ENCODE data around the gene PDSS2. TPM values are rescaled to one million over a fixed set of nuclear protein-coding genes. Genes with fewer than 3 reads are reported as not detected.

Gene PDSS2
- polyA plus RNA-seq, 1 donor (not counting 4 experiments of a cell fraction or from before 2014, with no cell fraction given), result 12.5 TPM

DNA sequence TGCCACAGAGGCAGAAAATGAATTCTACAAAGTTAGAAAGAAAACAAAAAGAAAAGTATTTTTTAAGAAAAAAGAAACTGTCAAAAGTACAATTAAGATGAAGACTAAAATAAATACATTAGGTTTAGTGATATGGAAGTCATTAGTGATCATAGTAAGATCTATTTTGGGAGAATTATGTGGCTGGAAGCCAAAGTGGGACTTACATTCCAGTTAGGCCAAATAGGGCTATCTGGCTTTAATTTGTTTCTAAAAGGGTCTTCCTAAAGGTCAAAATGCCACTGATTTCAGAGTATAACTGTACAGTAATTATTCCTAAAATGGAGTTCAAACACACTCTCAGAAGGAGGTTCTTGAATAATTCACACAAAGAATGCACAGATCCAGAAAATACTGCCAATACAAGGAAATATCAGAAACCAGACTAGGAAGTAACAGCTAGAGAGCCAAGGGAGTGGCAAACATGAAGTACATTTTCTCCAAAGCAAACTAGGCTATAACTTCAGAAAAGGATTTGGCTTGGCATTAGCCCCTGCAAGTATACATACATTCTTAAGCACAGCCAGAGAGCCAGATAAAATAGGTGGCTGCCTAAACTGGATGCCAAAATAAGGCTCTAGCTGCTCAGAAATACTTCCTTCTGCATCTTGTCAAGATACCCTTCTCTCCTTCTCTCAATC lies 45.3 kb downstream of the PDSS2 start:
- Histone ChIP-seq H3K4me1 (ENCODE audit: control insufficient read depth, extremely low read depth, insufficient read depth, low read length) (no peaks in the 10 kb centered on the region), H3K27ac (ENCODE audit: control insufficient read depth, insufficient read depth, low read length) (no peak overlapping the region), H4K20me1 (ENCODE audit: control insufficient read depth, extremely low read depth, insufficient read depth, low read length) (no peaks in the 10 kb centered on the region), H2AFZ (ENCODE audit: control insufficient read depth, low read length) (no peak overlapping the region), H3K9me1 (ENCODE audit: control insufficient read depth, extremely low read depth, insufficient read depth, low read length) (no peaks in the 10 kb centered on the region), H3K79me2 (ENCODE audit: control insufficient read depth, insufficient read depth, low read length) (no peaks in the 10 kb centered on the region), H3K9me3 (ENCODE audit: control insufficient read depth, low read depth, low read length) (no peaks in the 10 kb centered on the region), H3K9ac (ENCODE audit: control insufficient read depth, extremely low read depth, insufficient read depth, low read length) (no peak overlapping the region), H3K4me3 (ENCODE audit: control insufficient read depth in 2 of 3, extremely low read depth in 1 of 3, insufficient read depth in 2 of 3, low read depth in 1 of 3, low read length in 3 of 3) (no peak overlapping the region), H3K4me2 (ENCODE audit: control insufficient read depth, extremely low read depth, insufficient read depth, low read depth, low read length) (no peak overlapping the region), H3K27me3 (ENCODE audit: control insufficient read depth, extremely low read depth, insufficient read depth, low read length) (no peaks in the 10 kb centered on the region), H3K36me3 (ENCODE audit: control insufficient read depth in 2 of 2, extremely low read depth in 1 of 2, insufficient read depth in 2 of 2, low read length in 2 of 2) (no peaks in the 10 kb centered on the region)
- no peak for FAIRE-seq
- no peak for TF ChIP-seq EZH2 (IDR thresholded peaks at IDR 0.05; ENCODE audit: low read length)
- TF ChIP-seq, protein P1, sequence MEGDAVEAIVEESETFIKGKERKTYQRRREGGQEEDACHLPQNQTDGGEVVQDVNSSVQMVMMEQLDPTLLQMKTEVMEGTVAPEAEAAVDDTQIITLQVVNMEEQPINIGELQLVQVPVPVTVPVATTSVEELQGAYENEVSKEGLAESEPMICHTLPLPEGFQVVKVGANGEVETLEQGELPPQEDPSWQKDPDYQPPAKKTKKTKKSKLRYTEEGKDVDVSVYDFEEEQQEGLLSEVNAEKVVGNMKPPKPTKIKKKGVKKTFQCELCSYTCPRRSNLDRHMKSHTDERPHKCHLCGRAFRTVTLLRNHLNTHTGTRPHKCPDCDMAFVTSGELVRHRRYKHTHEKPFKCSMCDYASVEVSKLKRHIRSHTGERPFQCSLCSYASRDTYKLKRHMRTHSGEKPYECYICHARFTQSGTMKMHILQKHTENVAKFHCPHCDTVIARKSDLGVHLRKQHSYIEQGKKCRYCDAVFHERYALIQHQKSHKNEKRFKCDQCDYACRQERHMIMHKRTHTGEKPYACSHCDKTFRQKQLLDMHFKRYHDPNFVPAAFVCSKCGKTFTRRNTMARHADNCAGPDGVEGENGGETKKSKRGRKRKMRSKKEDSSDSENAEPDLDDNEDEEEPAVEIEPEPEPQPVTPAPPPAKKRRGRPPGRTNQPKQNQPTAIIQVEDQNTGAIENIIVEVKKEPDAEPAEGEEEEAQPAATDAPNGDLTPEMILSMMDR (optimal IDR thresholded peaks at IDR 0.05 in 1 of 3, IDR thresholded peaks at IDR 0.05 in 1 of 3, conservative IDR thresholded peaks at IDR 0.05 in 1 of 3; ENCODE audit: extremely low read depth in 1 of 3, insufficient read depth in 2 of 3, low read length in 3 of 3), result no peak
- DNase-seq (ENCODE audit: low read depth, low spot score), result no peak
- dilution Hi-C loops (cut with MboI; ENCODE audit: extremely low pct_ligation_motif_present, low sequenced_read_pairs), result no loop called here

GRCh38 chr6:107411161-107411560 lies 48.2 kb downstream of the PDSS2 start:
- FAIRE-seq, result no peak
- no peaks in the 10 kb centered on the region for H3K27me3 ChIP-seq (ENCODE audit: control insufficient read depth, extremely low read depth, insufficient read depth, low read length)
- dilution Hi-C loops (cut with MboI; ENCODE audit: extremely low pct_ligation_motif_present, low sequenced_read_pairs), result no loop called here

More at GRCh38 chr6:107411161-107411560, 48.2 kb downstream of the PDSS2 start:
- Histone ChIP-seq H3K4me1 (ENCODE audit: control insufficient read depth, extremely low read depth, insufficient read depth, low read length) (no peaks in the 10 kb centered on the region), H2AFZ (ENCODE audit: control insufficient read depth, low read length) (no peak overlapping the region), H3K4me3 (ENCODE audit: control insufficient read depth in 2 of 3, extremely low read depth in 1 of 3, insufficient read depth in 2 of 3, low read depth in 1 of 3, low read length in 3 of 3) (no peak overlapping the region), H3K4me2 (ENCODE audit: control insufficient read depth, extremely low read depth, insufficient read depth, low read depth, low read length) (no peak overlapping the region), H4K20me1 (ENCODE audit: control insufficient read depth, extremely low read depth, insufficient read depth, low read length) (no peaks in the 10 kb centered on the region), H3K79me2 (ENCODE audit: control insufficient read depth, insufficient read depth, low read length) (no peaks in the 10 kb centered on the region), H3K9ac (ENCODE audit: control insufficient read depth, extremely low read depth, insufficient read depth, low read length) (no peak overlapping the region), H3K27ac (ENCODE audit: control insufficient read depth, insufficient read depth, low read length) (no peak overlapping the region), H3K9me3 (ENCODE audit: control insufficient read depth, low read depth, low read length) (no peaks in the 10 kb centered on the region), H3K36me3 (ENCODE audit: control insufficient read depth in 2 of 2, extremely low read depth in 1 of 2, insufficient read depth in 2 of 2, low read length in 2 of 2) (no peaks in the 10 kb centered on the region), H3K9me1 (ENCODE audit: control insufficient read depth, extremely low read depth, insufficient read depth, low read length) (no peaks in the 10 kb centered on the region)
- TF ChIP-seq, protein P1 (optimal IDR thresholded peaks at IDR 0.05 in 1 of 3, IDR thresholded peaks at IDR 0.05 in 1 of 3, conservative IDR thresholded peaks at IDR 0.05 in 1 of 3; ENCODE audit: extremely low read depth in 1 of 3, insufficient read depth in 2 of 3, low read length in 3 of 3), result no peak
- TF ChIP-seq EZH2 (IDR thresholded peaks at IDR 0.05; ENCODE audit: low read length), result no peak
- no peak for DNase-seq (ENCODE audit: low read depth, low spot score)

All from keratinocyte (primary cell).